OCI-M1 (cell line): ENCODE results near the gene SMYD3.

Source experiments
- DNase-seq: peaks from one replicate; lab custom pipeline; 2025; lab: John Stamatoyannopoulos, UW

The SMYD3 gene

GRCh38 chr1:246147524-246148461 lies 359.3 kb downstream of the SMYD3 start:
- DNase-seq, result no peak

GRCh38 chr1:246146804-246147523 lies 360.1 kb downstream of the SMYD3 start:
- DNase-seq, result no peak

- no peak for DNase-seq
These were observed 361.2 kb downstream of the SMYD3 start for GRCh38 chr1:246145900-246146299.

GRCh38 chr1:246144931-246145330 lies 362.1 kb downstream of the SMYD3 start:
- no peak for DNase-seq

- no peak for DNase-seq
These were observed 364.7 kb downstream of the SMYD3 start for GRCh38 chr1:246142320-246142893.

- DNase-seq, result no peak
These were observed 365.8 kb downstream of the SMYD3 start for GRCh38 chr1:246141306-246141705.

GRCh38 chr1:246139745-246140182 lies 367.3 kb downstream of the SMYD3 start:
- no peak for DNase-seq

- no peak for DNase-seq
These were observed 368.3 kb downstream of the SMYD3 start for GRCh38 chr1:246138781-246139180.

GRCh38 chr1:246136477-246136876 lies 370.6 kb downstream of the SMYD3 start:
- no peak for DNase-seq

GRCh38 chr1:246134789-246135188 lies 372.3 kb downstream of the SMYD3 start:
- DNase-seq, result no peak

GRCh38 chr1:246131095-246131494 lies 376.0 kb downstream of the SMYD3 start:
- no peak for DNase-seq

GRCh38 chr1:246128494-246129069 lies 378.5 kb downstream of the SMYD3 start:
- no peak for DNase-seq

GRCh38 chr1:246126580-246126979 lies 380.5 kb downstream of the SMYD3 start:
- no peak for DNase-seq

- no peak for DNase-seq
These were observed 385.0 kb downstream of the SMYD3 start for GRCh38 chr1:246122071-246122470.

- no peak for DNase-seq
These were observed 385.5 kb downstream of the SMYD3 start for GRCh38 chr1:246121533-246121932.

- DNase-seq, result peak; percentile 86
These were observed 389.9 kb downstream of the SMYD3 start for GRCh38 chr1:246117066-246117791.

- no peak for DNase-seq
These were observed 392.7 kb downstream of the SMYD3 start for GRCh38 chr1:246114369-246114768.

GRCh38 chr1:246113555-246114095 lies 393.5 kb downstream of the SMYD3 start:
- DNase-seq, result peak; percentile 75

- DNase-seq, result no peak
These were observed 395.5 kb downstream of the SMYD3 start for GRCh38 chr1:246111570-246111969.

- no peak for DNase-seq
These were observed 396.5 kb downstream of the SMYD3 start for GRCh38 chr1:246110343-246111219.
